ENCODE data around the gene NOTCH1. TPM values are rescaled to one million over a fixed set of nuclear protein-coding genes. Genes with fewer than 3 reads are reported as not detected.

The NOTCH1 gene
- polyA plus RNA-seq, 1 donor from 2014 or later = 0.15 TPM

DNA sequence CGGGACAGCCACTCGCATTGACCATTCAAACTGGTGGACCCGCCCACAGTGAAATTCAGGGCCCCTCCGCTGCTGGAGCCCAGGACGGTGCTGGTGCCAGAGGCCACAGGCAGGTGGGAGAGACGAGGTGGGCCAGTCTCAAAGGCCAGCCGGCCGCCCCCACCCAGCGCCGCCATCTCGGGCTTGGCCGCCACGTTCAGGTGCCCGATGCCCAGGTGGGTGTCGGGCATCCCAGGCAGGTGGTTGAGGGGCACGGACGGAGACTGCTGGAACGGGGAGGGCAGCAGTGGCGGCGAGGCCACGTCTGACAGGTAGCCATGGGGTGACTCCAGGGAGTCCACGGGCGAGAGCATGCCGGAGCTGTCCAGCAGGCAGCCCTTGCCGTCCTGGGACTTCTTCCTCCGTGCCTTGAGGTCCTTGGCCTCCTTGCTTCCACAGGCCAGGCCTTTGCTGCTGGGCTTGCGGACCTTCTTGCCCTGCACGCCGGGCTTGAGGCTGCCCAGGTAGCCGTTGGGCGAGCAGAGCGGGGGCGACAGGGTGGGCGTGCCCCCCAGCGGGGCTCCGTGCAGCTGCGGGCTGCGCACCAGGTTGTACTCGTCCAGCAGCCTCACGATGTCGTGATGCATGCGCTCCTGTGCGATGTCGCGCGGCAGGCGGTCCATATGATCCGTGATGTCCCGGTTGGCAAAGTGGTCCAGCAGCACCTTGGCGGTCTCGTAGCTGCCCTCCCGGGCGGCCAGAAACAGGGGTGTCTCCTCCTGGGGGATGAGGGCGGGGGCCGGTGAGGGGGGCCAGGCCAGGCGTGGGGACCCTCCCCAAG lies 48.8 kb downstream of the NOTCH1 start:
- Histone ChIP-seq H3F3A (ENCODE audit: insufficient read depth, low read length, poor library complexity, severe bottlenecking) (no peaks in the 10 kb centered on the region), H2AFZ (ENCODE audit: low read depth, low read length) (no peak overlapping the region), H3K27ac (ENCODE audit: low read length) (no peak overlapping the region), H4K20me1 (ENCODE audit: insufficient read depth) (no peaks in the 10 kb centered on the region), H3K9ac (ENCODE audit: low read length) (no peak overlapping the region), H3K4me2 (ENCODE audit: low read length) (no peak overlapping the region), H3K9me3 (ENCODE audit: low read length) (no peaks in the 10 kb centered on the region), H3K79me2 (replicated peaks; ENCODE audit: insufficient read depth, low read length) (no peaks in the 10 kb centered on the region), H3K4me3 (ENCODE audit: low read length) (no peak overlapping the region), H3K36me3 (ENCODE audit: insufficient read depth, low read length) (no peaks in the 10 kb centered on the region), H3K27me3 (ENCODE audit: insufficient read depth, low read depth, low read length) (no peaks in the 10 kb centered on the region), H3K9me2 (ENCODE audit: insufficient read depth, low read length) (no peaks in the 10 kb centered on the region)
- TF ChIP-seq RAD21 (conservative IDR thresholded peaks at IDR 0.05) (no peak), EZH2 (IDR thresholded peaks at IDR 0.05; ENCODE audit: borderline replicate concordance, insufficient read depth, low read length, poor library complexity, severe bottlenecking) (no peak), POLR2AphosphoS5 (IDR thresholded peaks at IDR 0.05) (no peak), MXI1 (conservative IDR thresholded peaks at IDR 0.05; ENCODE audit: poor library complexity, severe bottlenecking) (no peak), SMC3 (conservative IDR thresholded peaks at IDR 0.05; ENCODE audit: poor library complexity) (no peak), TAF1 (IDR thresholded peaks at IDR 0.05; ENCODE audit: low read depth) (no peak), CTCF (IDR thresholded peaks at IDR 0.05; ENCODE audit: poor library complexity, severe bottlenecking) (no peak), EP300 (conservative IDR thresholded peaks at IDR 0.05; ENCODE audit: poor library complexity, severe bottlenecking) (no peak)
- TF ChIP-seq, protein P1, sequence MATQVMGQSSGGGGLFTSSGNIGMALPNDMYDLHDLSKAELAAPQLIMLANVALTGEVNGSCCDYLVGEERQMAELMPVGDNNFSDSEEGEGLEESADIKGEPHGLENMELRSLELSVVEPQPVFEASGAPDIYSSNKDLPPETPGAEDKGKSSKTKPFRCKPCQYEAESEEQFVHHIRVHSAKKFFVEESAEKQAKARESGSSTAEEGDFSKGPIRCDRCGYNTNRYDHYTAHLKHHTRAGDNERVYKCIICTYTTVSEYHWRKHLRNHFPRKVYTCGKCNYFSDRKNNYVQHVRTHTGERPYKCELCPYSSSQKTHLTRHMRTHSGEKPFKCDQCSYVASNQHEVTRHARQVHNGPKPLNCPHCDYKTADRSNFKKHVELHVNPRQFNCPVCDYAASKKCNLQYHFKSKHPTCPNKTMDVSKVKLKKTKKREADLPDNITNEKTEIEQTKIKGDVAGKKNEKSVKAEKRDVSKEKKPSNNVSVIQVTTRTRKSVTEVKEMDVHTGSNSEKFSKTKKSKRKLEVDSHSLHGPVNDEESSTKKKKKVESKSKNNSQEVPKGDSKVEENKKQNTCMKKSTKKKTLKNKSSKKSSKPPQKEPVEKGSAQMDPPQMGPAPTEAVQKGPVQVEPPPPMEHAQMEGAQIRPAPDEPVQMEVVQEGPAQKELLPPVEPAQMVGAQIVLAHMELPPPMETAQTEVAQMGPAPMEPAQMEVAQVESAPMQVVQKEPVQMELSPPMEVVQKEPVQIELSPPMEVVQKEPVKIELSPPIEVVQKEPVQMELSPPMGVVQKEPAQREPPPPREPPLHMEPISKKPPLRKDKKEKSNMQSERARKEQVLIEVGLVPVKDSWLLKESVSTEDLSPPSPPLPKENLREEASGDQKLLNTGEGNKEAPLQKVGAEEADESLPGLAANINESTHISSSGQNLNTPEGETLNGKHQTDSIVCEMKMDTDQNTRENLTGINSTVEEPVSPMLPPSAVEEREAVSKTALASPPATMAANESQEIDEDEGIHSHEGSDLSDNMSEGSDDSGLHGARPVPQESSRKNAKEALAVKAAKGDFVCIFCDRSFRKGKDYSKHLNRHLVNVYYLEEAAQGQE (IDR thresholded peaks at IDR 0.05; ENCODE audit: borderline replicate concordance) = no peak

- no peak for TF ChIP-seq TAF1 (IDR thresholded peaks at IDR 0.05; ENCODE audit: low read depth)
- no peak for TF ChIP-seq EZH2 (IDR thresholded peaks at IDR 0.05; ENCODE audit: borderline replicate concordance, insufficient read depth, low read length, poor library complexity, severe bottlenecking)
- TF ChIP-seq RAD21 (conservative IDR thresholded peaks at IDR 0.05) = no peak
- no peak for TF ChIP-seq POLR2AphosphoS5 (IDR thresholded peaks at IDR 0.05)
- no peak for TF ChIP-seq SMC3 (conservative IDR thresholded peaks at IDR 0.05; ENCODE audit: poor library complexity)
- TF ChIP-seq MXI1 (conservative IDR thresholded peaks at IDR 0.05; ENCODE audit: poor library complexity, severe bottlenecking) = no peak
Measured at GRCh38 chr9:136496181-136496580, 49.7 kb downstream of the NOTCH1 start.

More at GRCh38 chr9:136496181-136496580, 49.7 kb downstream of the NOTCH1 start:
- Histone ChIP-seq H3K27me3 (ENCODE audit: insufficient read depth, low read depth, low read length) (no peaks in the 10 kb centered on the region), H3K9me2 (ENCODE audit: insufficient read depth, low read length) (no peaks in the 10 kb centered on the region), H3F3A (ENCODE audit: insufficient read depth, low read length, poor library complexity, severe bottlenecking) (no peaks in the 10 kb centered on the region), H3K9me3 (ENCODE audit: low read length) (no peaks in the 10 kb centered on the region), H3K27ac (ENCODE audit: low read length) (no peak overlapping the region), H3K4me2 (ENCODE audit: low read length) (no peak overlapping the region), H3K9ac (ENCODE audit: low read length) (no peak overlapping the region), H3K79me2 (replicated peaks; ENCODE audit: insufficient read depth, low read length) (no peaks in the 10 kb centered on the region), H3K4me3 (ENCODE audit: low read length) (no peak overlapping the region), H4K20me1 (ENCODE audit: insufficient read depth) (no peaks in the 10 kb centered on the region), H3K36me3 (ENCODE audit: insufficient read depth, low read length) (no peaks in the 10 kb centered on the region), H2AFZ (ENCODE audit: low read depth, low read length) (no peak overlapping the region)
